Nephron progenitor cell (in vitro differentiated cells): Measurements from ENCODE around the gene COL5A1.
"Not testable (repeated sequence)": the region's sequence is repeated elsewhere in the genome, so short reads cannot be mapped to it uniquely, and the experiment has no call there.

Experiments used
- DNase-seq: peaks from one replicate; pipeline ENCODE4 v3.0.0; 2021
- H3K27ac Mint-ChIP-seq: 2 replicates; pipeline ENCODE4 v1.8.0; 2021; ENCODE audit warnings: mild to moderate bottlenecking, moderate library complexity, mixed read lengths
- H3K27me3 Mint-ChIP-seq: 2 replicates; pipeline ENCODE4 v1.8.0; 2021; ENCODE audit warnings: mild to moderate bottlenecking, low read depth, mixed read lengths; ENCODE audit not compliant: poor library complexity
- H3K36me3 Mint-ChIP-seq: 2 replicates; pipeline ENCODE4 v1.8.0; 2021; ENCODE audit warnings: low read depth, mixed read lengths
- H3K4me1 Mint-ChIP-seq: 2 replicates; pipeline ENCODE4 v1.8.0; 2021; ENCODE audit warnings: mixed read lengths
- H3K4me3 Mint-ChIP-seq: 2 replicates; pipeline ENCODE4 v1.8.0; 2021; ENCODE audit warnings: mild to moderate bottlenecking, moderate library complexity, mixed read lengths
- H3K9me3 Mint-ChIP-seq: 2 replicates; pipeline ENCODE4 v1.8.0; 2021; ENCODE audit warnings: mild to moderate bottlenecking, moderate library complexity, mixed read lengths
- CTCF ChIP-seq: fragments of 200-600 bp; sonication (generic); IDR thresholded peaks from 2 replicates; pipeline ENCODE4 v1.5.0; 2021; ENCODE audit warnings: antibody characterized with exemption

The COL5A1 gene

DNA sequence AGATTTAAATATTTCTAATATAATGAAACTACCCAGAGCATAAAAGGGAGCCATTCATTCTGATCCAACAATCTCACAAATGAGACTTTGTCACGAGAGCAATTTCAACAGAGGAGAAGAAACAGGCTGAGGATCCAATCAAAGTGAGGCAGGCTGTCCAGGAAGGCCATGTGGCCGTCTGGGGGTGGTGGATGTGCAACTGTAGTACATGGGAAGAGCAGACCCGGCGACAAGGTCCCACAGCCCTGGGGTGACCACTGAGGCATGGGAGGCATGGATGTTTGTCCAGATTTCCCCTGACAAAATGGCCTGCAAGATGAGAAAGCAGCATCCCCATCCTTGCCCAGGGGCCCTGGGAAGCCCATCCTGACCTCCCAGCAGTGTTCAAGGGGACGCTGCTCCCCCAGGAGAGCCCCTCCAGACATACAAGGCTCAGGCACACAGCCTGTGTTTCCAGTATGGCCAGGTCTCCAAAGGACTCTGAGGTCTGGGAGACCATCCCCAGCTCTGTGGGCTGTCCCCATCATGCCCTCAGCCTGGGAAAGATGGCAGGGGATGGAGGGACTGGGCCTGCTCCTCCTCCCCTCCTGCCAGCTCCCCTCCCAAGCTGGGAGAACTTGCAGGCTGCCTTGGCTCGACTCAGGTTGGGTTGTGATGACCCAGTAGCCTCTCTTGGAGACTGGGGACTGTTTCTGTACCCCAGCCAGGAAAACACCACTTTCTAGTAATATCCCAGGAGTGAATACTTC, 211.5 kb downstream of the COL5A1 start:
- peaks cover 16% of the 10 kb centered on the region for H3K27me3 Mint-ChIP-seq
- no peak for DNase-seq
- no peaks in the 10 kb centered on the region for H3K4me1 Mint-ChIP-seq
- TF ChIP-seq CTCF, result no peak
- no peaks in the 10 kb centered on the region for H3K36me3 Mint-ChIP-seq
- H3K27ac Mint-ChIP-seq, result no peak overlapping the region
- peaks cover 7% of the 10 kb centered on the region for H3K9me3 Mint-ChIP-seq
- no peak overlapping the region for H3K4me3 Mint-ChIP-seq

DNA sequence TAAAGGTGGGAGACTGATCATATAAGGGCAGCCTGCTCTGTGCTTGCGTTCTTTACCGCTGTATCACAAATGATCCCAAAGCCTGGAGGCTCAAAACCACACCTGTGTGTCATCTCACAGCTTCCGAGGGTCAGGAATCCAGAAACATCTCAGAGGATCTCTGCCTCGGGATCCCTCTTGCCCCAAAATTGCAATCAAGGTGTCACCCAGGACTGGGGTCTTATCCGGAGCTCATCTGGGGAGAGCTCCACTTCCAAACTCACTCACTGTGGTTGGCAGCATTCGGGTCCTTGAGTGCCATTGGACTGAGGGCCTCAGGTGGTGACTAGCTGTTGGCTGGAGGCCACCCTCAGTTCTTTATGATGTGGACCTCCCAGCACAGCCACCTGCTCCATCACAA, 212.3 kb downstream of the COL5A1 start:
- Mint-ChIP-seq H3K36me3 (no peaks in the 10 kb centered on the region), H3K9me3 (peaks cover 7% of the 10 kb centered on the region), H3K4me1 (no peaks in the 10 kb centered on the region), H3K4me3 (no peak overlapping the region), H3K27me3 (peaks cover 24% of the 10 kb centered on the region), H3K27ac (no peak overlapping the region)
- no peak for DNase-seq
- no peak for TF ChIP-seq CTCF

DNA sequence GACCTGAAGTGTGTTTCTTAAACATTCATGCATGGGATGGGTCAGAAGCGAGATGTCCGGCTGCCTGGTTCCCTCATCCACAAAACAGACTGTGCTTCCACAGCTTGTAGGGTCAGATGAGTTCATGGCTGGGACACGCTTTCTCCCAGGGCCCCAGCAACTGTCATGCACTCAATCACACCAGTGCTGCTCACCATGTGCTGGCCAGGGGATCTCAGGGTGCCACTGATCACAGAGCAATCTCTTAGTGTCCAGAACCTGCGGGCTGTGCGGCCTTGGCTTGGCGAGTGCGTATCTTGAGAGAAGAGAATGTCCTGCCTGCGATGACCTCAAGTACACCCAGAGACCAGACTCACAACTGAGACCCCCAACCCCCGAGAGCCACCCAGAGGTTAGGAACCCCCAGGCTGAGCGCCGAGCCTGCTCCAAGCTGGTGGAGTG, 213.0 kb downstream of the COL5A1 start:
- no peak overlapping the region for H3K27ac Mint-ChIP-seq
- peaks cover 27% of the 10 kb centered on the region for H3K27me3 Mint-ChIP-seq
- H3K9me3 Mint-ChIP-seq, result peaks cover 7% of the 10 kb centered on the region
- no peak overlapping the region for H3K4me3 Mint-ChIP-seq
- H3K4me1 Mint-ChIP-seq, result no peaks in the 10 kb centered on the region
- no peak for TF ChIP-seq CTCF
- H3K36me3 Mint-ChIP-seq, result no peaks in the 10 kb centered on the region
- DNase-seq, result no peak

GRCh38 chr9:134855231-134855899, 213.8 kb downstream of the COL5A1 start:
- Mint-ChIP-seq H3K27ac (no peak overlapping the region), H3K36me3 (no peaks in the 10 kb centered on the region), H3K9me3 (peaks cover 7% of the 10 kb centered on the region), H3K4me1 (no peaks in the 10 kb centered on the region), H3K4me3 (no peak overlapping the region), H3K27me3 (peaks cover 31% of the 10 kb centered on the region)
- no peak for DNase-seq
- no peak for TF ChIP-seq CTCF

DNA sequence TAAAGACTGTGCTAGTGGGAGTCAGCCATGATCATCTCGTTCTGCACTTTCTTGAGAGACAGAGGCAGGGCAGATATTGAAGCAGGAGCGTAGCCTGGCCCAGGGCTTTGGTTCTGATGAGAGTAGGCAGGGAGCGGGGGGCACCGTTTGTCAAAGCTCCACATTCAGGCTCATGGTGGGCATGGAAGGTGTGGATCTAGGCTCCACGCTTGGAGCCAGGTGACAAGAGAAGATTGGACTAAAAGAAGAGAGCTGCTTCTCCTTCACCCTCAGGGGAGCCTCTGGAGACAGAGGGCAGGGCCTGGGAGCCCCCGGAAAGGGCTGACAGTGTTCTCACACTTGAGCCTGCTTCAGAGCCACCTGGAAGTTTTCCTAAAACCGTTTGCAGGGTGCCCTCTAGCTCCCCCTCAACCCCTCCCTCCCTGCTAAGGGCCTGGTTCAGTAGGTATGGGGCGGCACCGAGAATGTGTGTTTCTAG, 214.3 kb downstream of the COL5A1 start:
- Mint-ChIP-seq H3K27me3 (peaks cover 31% of the 10 kb centered on the region), H3K9me3 (peaks cover 11% of the 10 kb centered on the region), H3K4me1 (no peaks in the 10 kb centered on the region), H3K4me3 (no peak overlapping the region), H3K36me3 (no peaks in the 10 kb centered on the region), H3K27ac (no peak overlapping the region)
- no peak for TF ChIP-seq CTCF
- no peak for DNase-seq

- DNase-seq, H3K36me3 Mint-ChIP-seq, H3K4me3 Mint-ChIP-seq, H3K4me1 Mint-ChIP-seq, H3K27ac Mint-ChIP-seq: not testable (repeated sequence)
- peaks cover 12% of the 10 kb centered on the region for H3K9me3 Mint-ChIP-seq
- peaks cover 31% of the 10 kb centered on the region for H3K27me3 Mint-ChIP-seq
Observed at GRCh38 chr9:134857451-134857850, 215.8 kb downstream of the COL5A1 start.
